Thoracic aorta (tissue), 2 donors: Measurements from ENCODE around the gene CUL4B. TPM values are rescaled to one million over a fixed set of nuclear protein-coding genes. Genes with fewer than 3 reads are reported as not detected.
A peak's percentile ranks its signal among the peaks of the same experiment; 100 is the strongest.
"Not testable (repeated sequence)": the region's sequence is repeated elsewhere in the genome, so short reads cannot be mapped to it uniquely, and the experiment has no call there.

Experiments
- ATAC-seq: fragments of 150-250 bp; one replicate; pipeline ENCODE4 v1.8.0; 2017; ENCODE audit warnings: low read depth; ENCODE audit not compliant: insufficient number of reproducible peaks, low FRiP score
- DNase-seq: peaks from one replicate; pipeline ENCODE4 v3.0.0-alpha.2; 2020; ENCODE audit warnings: low spot score
- H3K27ac ChIP-seq, 2 donors: fragments of 200-600 bp; sonication (generic); 1 replicate in 1 of 2; 2 replicates in 1 of 2; pipeline ENCODE4 v1.5.1; 2016; ENCODE audit warnings: mild to moderate bottlenecking in 2 of 2, moderate library complexity in 2 of 2
- H3K27me3 ChIP-seq: fragments of 200-600 bp; sonication (generic); replicated peaks from 2 replicates; pipeline ENCODE4 v1.6.0; 2016; ENCODE audit warnings: mild to moderate bottlenecking; ENCODE audit not compliant: insufficient read depth
- H3K36me3 ChIP-seq: fragments of 200-600 bp; sonication (generic); one replicate; pipeline ENCODE4 v1.5.1; 2016
- H3K4me1 ChIP-seq, 2 donors: fragments of 200-600 bp; sonication (generic); 1 replicate in 1 of 2; 2 replicates in 1 of 2; pipeline versions ENCODE4 v1.5.1 to v1.6.0; 2016; ENCODE audit warnings: low read depth in 2 of 2, mild to moderate bottlenecking in 1 of 2; ENCODE audit not compliant: control insufficient read depth in 1 of 2
- H3K4me3 ChIP-seq: fragments of 200-600 bp; sonication (generic); 2 replicates; pipeline ENCODE4 v1.5.1; 2016; ENCODE audit warnings: mild to moderate bottlenecking
- H3K9me3 ChIP-seq: fragments of 200-600 bp; sonication (generic); 2 replicates; pipeline ENCODE4 v1.5.1; 2016
- total RNA-seq, 2 donors: library from RNA; depleted of rRNA; stranded (reverse); fragments of >200 nt; gene quantifications; one replicate each; pipeline versions ENCODE4 v1.1.0 to v1.2.3, GENCODE V29; 2016
- TF ChIP-seq, protein P1 (sequence below): fragments of 200-600 bp; sonication (generic); IDR thresholded peaks from one replicate; pipeline ENCODE4 v1.5.1; 2019; ENCODE audit warnings: antibody characterized with exemption

CUL4B gene
- total RNA-seq, 2 donors from 2014 or later: 38.7 to 66.2 TPM

DNA sequence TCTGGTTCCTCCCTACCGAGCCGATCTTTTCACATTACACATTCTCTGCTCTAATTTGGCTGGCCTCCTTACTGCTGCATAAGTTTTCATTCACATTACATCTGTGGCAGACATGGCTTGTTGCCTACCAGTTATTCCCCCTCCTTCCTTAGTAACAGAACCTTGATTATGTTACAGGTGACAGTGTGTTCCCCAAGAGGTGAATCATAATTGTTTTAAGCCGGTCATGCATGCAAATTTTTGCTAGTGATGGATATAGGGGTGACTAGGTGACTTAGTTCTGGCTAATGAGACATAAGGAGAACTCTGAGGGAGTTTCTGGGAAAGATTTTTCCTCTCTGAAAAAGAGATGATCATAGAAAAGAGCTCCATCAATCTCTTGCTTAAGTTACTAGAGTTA, 83.3 kb downstream of the CUL4B start:
- Histone ChIP-seq H3K4me3 (no peak overlapping the region), H3K9me3 (no peaks in the 10 kb centered on the region), H3K27me3 (no peaks in the 10 kb centered on the region), H3K36me3 (no peaks in the 10 kb centered on the region), H3K27ac (no peak overlapping the region), H3K4me1 (no peaks in the 10 kb centered on the region)
- DNase-seq: no peak
- TF ChIP-seq, protein P1, sequence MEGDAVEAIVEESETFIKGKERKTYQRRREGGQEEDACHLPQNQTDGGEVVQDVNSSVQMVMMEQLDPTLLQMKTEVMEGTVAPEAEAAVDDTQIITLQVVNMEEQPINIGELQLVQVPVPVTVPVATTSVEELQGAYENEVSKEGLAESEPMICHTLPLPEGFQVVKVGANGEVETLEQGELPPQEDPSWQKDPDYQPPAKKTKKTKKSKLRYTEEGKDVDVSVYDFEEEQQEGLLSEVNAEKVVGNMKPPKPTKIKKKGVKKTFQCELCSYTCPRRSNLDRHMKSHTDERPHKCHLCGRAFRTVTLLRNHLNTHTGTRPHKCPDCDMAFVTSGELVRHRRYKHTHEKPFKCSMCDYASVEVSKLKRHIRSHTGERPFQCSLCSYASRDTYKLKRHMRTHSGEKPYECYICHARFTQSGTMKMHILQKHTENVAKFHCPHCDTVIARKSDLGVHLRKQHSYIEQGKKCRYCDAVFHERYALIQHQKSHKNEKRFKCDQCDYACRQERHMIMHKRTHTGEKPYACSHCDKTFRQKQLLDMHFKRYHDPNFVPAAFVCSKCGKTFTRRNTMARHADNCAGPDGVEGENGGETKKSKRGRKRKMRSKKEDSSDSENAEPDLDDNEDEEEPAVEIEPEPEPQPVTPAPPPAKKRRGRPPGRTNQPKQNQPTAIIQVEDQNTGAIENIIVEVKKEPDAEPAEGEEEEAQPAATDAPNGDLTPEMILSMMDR: no peak
- no peak for ATAC-seq

DNA sequence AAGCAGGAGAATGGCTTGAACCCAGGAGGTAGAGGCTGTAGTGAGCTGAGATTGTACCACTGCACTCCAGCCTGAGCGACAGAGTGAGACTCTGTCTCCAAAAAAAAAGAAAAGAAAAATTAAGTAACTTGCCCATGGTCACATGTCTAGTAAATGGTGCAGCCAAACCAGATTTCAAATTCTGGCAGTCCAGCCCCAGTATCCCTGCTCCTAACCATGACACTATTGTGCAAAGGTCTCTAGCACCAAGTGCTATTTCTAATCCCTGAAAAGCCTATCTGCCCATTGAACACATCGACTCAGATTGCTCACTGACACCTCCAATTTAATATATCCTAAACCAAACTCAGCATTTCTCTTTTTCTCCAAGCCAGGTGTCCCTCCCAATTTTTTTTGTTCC, 84.0 kb downstream of the CUL4B start:
- no peak for ATAC-seq
- DNase-seq: no peak
- H3K36me3 ChIP-seq: no peaks in the 10 kb centered on the region
- TF ChIP-seq, protein P1: no peak
- H3K27me3 ChIP-seq: no peaks in the 10 kb centered on the region
- H3K4me1 ChIP-seq: no peaks in the 10 kb centered on the region
- no peak overlapping the region for H3K27ac ChIP-seq
- H3K4me3 ChIP-seq: no peak overlapping the region
- no peaks in the 10 kb centered on the region for H3K9me3 ChIP-seq

DNA sequence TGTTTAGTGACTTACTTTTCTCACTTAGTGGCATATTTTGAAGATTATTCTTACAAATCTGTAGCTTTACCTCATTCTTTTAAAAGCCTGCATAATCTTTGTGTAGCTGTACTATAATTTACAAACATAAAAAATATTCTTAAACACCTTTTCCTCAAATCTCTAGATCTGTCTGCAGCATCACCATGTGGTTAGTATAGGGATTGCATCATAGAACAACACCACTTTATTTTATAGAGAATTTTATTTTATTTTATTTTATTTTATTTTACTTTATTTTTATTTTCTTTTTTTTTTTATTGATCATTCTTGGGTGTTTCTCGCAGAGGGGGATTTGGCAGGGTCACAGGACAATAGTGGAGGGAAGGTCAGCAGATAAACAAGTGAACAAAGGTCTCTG, 85.3 kb downstream of the CUL4B start:
- H3K4me1 ChIP-seq, DNase-seq: not testable (repeated sequence)

More for the DNA sequence above, 85.3 kb downstream of the CUL4B start:
- TF ChIP-seq, protein P1: peak; percentile 32
- H3K27ac ChIP-seq, ATAC-seq, H3K36me3 ChIP-seq, H3K27me3 ChIP-seq, H3K9me3 ChIP-seq, H3K4me3 ChIP-seq: not testable (repeated sequence)

Other genes with a start within 250 kb of the CUL4B start
- 1 to 10 TPM; 1.1 TPM for gene TMEM255A, start 249.5 kb downstream of the CUL4B start, total RNA-seq
- gene ATP1B4, start 198.9 kb downstream of the CUL4B start, total RNA-seq: not detected
- gene LAMP2, start 91.7 kb downstream of the CUL4B start, total RNA-seq: 100 to 1,000 TPM in 1 of 2 donors, 10 to 100 TPM in 1; 81.3 to 118 TPM
- gene MCTS1, start 43.1 kb upstream of the CUL4B start, total RNA-seq: 10 to 100 TPM; 19.2 to 19.5 TPM
- 10 to 100 TPM; 26.8 to 30.1 TPM for gene C1GALT1C1, start 69.1 kb upstream of the CUL4B start, total RNA-seq